KG1 (cell line): ENCODE data around the gene SLC6A15.
A peak's percentile ranks its signal among the peaks of the same experiment; 100 is the strongest.

Source experiments
- DNase-seq: peaks from one replicate; lab custom pipeline; 2025; lab: John Stamatoyannopoulos, UW

The SLC6A15 gene

DNA sequence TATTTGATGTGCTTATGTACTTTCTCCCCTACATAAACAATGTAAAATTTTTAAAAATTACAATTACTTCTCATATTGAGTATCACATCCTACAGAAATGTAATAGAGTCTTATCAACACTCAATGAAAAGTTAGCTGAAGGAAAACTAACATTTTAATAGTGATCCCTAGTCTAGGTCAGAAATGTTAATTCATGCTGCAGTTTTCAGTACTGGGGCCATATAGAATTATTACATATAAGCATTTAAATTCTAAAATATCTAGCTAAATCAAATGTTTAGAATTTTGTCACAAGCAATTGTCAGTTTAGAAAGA, 37.8 kb downstream of the SLC6A15 start:
- DNase-seq = no peak

DNA sequence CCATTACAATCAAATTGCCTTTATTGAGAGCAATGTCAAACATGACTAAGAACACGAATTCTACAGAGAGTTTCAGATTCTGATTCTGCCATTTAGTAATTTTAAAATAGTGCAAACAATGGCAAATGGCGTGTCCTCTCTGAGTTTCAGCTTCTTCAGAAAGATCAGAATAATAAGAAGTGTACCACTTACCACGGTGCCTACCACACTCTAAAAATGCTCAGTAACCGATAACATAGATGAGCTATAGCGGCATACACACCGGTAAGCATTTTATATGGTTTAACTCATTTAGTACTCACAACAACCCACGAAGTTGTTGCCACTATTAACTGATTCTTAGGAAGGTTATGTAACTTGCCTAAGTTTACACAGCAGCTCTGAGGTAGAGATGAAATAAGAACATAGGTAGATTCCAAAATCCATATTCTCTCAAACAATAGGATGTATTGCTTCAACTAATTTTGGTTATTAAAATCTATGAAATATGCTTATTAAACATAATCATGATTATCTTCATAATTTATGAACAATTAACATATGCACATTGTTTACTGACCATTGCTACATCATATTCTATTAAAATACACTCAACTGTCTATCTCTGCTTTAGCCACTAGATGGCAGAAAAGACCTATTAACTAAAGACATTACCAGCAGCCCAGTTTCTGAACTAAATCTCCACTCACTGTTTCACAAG, 38.3 kb downstream of the SLC6A15 start:
- peak; percentile 3 for DNase-seq

DNA sequence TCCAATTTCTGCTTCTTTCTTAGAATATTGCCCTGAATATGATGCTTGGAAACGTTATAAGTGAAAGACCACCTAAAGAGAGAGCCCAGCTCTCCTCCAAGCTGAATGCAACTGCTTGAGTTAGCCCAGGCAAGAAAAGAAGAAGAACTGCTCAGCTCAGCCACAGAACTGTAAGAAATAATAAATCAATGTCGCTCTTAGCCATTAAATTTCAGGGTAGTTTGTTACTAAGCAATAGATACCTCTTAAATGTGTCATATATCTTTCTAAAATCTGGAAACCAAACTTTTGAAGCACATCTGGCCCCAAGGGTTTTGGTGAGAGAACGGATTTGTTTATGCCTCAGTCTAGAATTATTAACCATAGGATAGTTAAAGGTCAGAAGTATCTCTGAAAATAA, 50.4 kb downstream of the SLC6A15 start:
- DNase-seq = no peak

GRCh38 chr12:84860718-84861117, 51.9 kb downstream of the SLC6A15 start:
- DNase-seq = no peak

GRCh38 chr12:84858796-84859195, 53.8 kb downstream of the SLC6A15 start:
- DNase-seq = no peak

DNA sequence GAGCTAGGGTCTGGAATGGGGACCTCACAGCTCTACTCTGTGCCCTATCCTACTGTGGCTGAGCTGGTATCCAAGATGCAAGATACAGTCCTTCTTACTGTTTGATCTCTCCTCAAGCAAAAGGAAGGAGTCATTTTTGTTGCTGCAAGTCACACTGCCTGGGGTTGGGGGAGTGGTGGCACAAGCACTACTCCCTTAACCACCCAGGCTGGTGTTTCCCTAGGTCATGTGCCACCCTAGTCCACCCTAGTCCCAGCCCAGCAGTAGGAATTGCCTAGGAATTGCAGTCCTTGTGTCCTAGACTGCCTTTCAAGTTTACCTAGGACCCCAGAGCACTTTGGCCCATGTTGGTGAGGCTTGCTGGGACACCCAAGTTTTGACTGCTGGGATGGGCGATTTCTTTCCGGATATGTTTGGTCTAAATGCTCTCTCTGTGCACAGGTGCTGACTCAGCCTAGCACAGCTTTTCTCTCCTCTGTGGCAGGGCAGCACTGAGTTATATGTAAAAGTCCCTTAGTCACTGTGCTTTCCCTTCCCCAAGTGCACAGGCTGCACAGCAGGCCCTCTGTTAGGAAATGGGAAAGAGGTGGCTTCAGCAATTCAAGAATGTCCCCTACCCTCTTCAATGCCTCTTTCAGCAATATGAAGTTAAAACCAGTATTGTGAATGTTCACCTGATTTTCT, 54.9 kb downstream of the SLC6A15 start:
- no peak for DNase-seq

DNA sequence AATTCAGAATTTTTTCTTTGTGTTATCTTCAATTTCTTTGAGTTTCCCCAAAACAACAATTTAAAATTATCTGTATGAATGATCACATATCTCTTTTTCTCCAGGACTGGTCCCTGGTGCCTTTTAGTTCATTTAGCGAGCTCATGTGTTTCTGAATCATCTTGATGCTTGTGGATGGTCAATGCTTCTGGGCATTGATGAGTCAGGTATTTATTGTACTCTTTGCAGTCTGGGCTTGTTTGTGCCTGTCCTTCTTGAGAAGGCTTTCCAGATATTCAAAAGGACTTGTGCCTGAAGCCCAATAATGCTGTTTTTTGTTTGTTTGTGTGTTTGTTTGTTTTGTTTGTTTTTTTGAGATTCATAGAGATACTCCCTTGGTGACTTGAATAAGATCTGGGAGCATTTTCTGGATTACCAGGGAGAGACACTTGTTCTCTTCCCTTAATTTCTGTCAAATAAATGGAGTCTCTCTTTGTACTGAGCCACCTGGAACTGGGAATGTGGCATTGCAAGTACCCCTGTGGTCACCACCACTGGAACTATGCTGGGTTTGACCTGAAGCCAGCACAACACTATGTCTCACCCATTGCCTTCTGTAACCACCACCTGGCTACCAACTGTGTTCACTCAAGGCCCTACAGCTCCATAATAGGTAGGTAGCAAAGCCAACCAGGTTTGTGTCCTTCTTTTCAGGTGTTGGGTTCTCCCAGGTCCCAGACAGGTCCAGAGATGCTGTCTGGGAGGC, 56.3 kb downstream of the SLC6A15 start:
- no peak for DNase-seq

DNA sequence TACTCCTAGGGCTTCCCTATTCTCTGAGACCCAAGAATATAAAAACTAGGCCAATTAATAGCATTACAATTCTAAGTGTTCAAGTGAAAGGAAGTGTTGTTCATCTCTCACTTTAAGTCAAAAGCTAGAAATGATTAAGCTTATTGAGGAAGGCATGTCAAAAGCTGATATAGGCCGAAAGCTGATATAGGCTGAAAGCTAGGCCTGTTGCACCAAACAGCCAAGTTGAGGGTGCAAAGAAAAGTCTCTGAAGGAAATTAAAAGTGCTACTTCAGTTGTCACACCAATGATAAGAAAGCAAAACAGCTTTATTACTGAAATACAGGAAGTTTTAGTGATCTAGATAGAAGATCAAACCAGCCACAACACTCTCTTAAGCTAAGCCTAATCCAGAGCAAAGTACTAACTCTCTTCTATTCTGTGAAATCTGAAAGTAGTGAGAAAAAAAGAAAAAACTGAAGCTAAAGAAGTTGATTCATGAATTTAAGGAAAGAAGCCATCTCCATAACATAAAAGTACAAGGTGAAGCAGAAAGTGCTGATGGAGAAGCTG, 68.9 kb downstream of the SLC6A15 start:
- DNase-seq = no peak

DNA sequence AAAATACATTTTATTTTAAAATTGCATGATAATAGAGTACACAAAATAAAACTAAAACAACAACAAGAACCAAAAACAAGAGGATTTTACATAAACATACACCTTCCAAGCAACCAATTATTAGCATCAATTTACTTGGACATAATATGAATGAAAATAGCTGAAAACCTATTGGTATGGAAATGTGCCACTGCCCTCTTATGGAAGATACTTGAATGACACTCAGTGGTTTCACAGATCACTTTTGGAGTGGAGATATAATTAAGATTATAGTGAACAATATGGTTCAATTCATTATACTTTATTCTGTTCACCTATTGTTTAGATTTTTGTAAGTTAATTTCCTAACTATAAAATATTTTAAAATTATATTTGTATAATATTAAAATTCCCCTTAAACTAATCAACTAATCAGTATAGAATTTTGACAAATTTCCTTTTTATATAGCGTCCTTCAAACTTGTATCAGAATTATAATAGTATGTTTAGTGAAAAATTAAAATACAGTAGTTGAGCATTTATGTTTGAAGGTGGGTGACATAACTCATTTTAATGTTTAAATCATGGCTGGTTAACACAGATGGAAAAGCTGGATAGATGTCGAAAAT, 70.1 kb downstream of the SLC6A15 start:
- no peak for DNase-seq

DNA sequence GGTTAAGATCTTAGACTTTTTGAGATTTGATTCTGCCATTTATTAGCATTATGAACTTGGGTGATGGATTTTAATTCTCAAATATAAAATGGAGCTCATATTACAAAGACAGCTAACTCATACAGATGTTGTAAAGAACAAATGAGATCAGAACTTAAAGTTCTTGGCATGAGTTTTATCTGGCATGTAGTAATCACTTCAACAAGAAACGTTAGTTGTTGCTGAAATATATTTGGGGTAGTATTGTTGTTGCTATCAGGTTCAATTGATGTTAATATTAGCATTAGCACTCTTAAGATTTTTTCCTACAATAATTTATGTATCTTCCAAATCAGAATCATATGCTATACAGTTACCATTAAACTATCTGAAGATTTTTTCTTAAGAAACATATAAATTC, 71.0 kb downstream of the SLC6A15 start:
- no peak for DNase-seq

- DNase-seq = no peak
Observed at GRCh38 chr12:84840356-84840755, 72.2 kb downstream of the SLC6A15 start.

DNA sequence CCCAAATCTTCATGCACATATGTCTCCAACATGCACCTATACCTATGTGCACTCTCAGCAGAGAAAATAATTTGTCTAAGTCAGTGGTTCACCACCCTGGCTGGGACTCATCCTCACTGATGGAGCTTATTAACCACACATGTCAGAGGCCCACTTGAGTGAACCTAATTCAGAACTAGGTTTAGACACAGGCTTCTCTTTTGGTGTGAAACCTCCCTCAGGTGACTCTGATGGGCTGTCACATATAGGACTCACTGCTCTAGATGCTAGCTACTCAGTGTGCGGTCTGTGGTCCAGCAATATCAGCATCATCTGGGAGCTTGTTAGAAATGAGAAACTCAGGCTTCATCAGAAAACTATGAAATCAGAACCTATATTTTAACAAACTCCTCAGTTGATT, 85.7 kb downstream of the SLC6A15 start:
- no peak for DNase-seq

DNA sequence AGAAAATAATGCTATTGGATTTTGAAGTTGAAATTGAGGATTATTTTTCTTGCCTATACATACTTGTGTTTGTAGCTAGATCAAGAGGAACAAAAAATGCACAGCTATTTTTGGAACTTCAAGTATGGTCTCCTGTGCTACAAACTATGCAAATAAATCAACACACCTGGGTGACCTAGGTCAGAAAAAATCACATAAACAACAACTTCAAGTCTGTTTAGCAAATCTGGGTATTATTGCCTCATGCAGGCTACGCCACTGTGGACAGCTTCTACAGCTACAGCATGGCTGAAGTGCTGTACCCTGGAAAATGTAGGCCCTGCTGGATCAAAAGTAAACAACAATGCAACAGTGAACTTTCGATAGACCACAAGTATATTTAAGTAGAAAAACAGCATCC, 87.5 kb downstream of the SLC6A15 start:
- no peak for DNase-seq

GRCh38 chr12:84822525-84822924, 90.1 kb downstream of the SLC6A15 start:
- DNase-seq = no peak

- no peak for DNase-seq
Observed at GRCh38 chr12:84816916-84817695, 95.5 kb downstream of the SLC6A15 start.

- DNase-seq = no peak
Observed at GRCh38 chr12:84814664-84815245, 97.8 kb downstream of the SLC6A15 start.

DNA sequence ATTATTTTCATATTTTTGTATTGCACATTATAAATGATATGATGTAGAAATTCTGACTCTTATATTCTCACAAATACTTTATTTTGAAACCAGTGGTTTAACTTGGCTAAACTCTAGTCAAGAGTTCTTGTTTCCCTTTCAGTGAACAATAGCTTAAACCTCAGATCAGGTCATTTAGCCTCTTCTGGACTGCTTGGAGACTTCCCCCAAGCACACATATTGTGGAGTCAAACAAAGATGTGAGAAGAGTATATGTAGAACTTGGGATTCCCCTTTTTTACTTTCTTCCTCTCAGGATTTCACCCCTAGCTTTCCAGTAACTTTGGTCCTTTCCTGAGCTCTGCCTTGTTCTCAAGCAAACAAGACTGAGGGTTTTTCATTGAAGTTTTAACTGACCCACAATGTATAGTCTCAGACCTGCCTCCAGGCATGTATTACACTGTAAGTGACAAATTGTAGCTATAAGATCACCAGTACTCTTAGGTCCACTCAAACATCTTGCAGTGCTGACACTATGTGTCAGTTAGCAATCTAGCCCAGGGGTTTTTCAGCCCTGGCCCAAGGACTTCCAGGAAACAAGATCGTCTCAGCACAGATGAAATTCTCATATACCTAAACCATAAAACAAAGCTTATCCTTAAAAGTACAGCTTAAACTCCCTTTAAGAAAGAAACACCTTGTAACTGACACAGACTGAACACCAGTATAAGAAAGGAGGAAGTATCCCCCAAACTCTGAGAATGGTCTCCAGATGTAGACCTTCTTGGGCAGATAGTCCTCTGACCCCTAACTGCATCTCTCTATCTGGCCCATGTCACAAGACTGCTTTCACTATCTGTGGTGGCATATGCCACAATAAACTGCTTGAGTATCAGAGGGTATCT, 98.6 kb downstream of the SLC6A15 start:
- DNase-seq = no peak

GRCh38 chr12:84811291-84811690, 101.3 kb downstream of the SLC6A15 start:
- no peak for DNase-seq

DNA sequence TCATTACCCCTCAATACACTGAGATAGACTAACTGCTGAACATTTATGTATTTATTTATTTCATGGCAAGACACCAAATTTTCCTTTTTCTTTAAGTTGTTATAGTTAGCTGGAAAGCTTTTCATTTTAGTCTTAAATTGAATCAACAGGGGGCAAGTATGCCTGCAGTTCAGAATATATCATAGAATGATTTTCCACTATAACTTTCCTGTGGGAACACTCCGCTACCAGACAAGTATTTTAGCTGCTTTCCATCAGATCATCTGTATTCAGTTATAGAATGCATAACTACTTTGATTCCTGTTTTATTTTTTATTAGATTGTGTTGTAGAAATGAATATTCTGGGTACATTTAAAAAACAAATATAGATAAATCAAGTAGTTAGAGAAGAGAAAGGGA, 102.0 kb downstream of the SLC6A15 start:
- DNase-seq = no peak
